ENCODE measurements around the gene ACBD5.
A peak's percentile ranks its signal among the peaks of the same experiment; 100 is the strongest.

ACBD5 gene

DNA sequence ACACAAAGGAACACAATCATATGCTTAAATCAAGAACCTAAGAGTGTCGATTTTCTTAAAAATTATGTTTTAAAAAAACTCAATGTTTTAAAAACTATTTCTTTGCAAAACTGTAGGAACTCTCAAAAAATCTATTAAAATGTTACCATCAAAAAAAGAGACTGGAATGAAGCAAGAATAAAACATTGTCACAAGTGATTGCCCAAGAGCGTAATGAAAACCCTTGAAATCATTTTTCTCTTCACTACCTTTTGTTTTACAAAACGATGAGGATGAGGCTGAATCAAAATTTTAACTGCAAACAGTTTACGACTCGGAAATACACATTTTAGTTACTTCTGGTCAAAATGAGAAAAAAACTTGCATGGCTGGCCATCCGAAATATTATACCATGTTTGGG lies 87.3 kb downstream of the ACBD5 start:
- TF ChIP-seq, protein P1, sequence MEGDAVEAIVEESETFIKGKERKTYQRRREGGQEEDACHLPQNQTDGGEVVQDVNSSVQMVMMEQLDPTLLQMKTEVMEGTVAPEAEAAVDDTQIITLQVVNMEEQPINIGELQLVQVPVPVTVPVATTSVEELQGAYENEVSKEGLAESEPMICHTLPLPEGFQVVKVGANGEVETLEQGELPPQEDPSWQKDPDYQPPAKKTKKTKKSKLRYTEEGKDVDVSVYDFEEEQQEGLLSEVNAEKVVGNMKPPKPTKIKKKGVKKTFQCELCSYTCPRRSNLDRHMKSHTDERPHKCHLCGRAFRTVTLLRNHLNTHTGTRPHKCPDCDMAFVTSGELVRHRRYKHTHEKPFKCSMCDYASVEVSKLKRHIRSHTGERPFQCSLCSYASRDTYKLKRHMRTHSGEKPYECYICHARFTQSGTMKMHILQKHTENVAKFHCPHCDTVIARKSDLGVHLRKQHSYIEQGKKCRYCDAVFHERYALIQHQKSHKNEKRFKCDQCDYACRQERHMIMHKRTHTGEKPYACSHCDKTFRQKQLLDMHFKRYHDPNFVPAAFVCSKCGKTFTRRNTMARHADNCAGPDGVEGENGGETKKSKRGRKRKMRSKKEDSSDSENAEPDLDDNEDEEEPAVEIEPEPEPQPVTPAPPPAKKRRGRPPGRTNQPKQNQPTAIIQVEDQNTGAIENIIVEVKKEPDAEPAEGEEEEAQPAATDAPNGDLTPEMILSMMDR (IDR thresholded peaks at IDR 0.05; ENCODE audit: unreplicated experiment in 3 of 3) = no peak
- Mint-ChIP-seq H3K9me3 (no peaks in the 10 kb centered on the region), H3K27ac (peak overlapping the region; percentile 99), H3K4me1 (peaks cover 37% of the 10 kb centered on the region), H3K4me3 (peak overlapping the region; percentile 97 to 99 (median 98)), H3K36me3 (ENCODE audit: low read depth) (peaks cover 23% of the 10 kb centered on the region), H3K27me3 (ENCODE audit: low read depth) (no peaks in the 10 kb centered on the region)

- peak overlapping the region; percentile 97 to 99 (median 98) for H3K4me3 Mint-ChIP-seq
- H3K27me3 Mint-ChIP-seq (ENCODE audit: low read depth) = no peaks in the 10 kb centered on the region
Measured at GRCh38 chr10:27152687-27153086, 87.9 kb downstream of the ACBD5 start.

GRCh38 chr10:27150261-27150660 lies 90.3 kb downstream of the ACBD5 start:
- no peaks in the 10 kb centered on the region for H3K27me3 Mint-ChIP-seq (ENCODE audit: low read depth)
- peak overlapping the region; percentile 55 to 81 (median 67) for H3K4me3 Mint-ChIP-seq
- TF ChIP-seq, protein P1 (IDR thresholded peaks at IDR 0.05; ENCODE audit: unreplicated experiment in 3 of 3) = no peak
- no peaks in the 10 kb centered on the region for H3K9me3 Mint-ChIP-seq
- H3K4me1 Mint-ChIP-seq = peaks cover 25% of the 10 kb centered on the region
- H3K36me3 Mint-ChIP-seq (ENCODE audit: low read depth) = peaks cover 50% of the 10 kb centered on the region
- peak overlapping the region in 1 of 3 experiments; percentile 10 for H3K27ac Mint-ChIP-seq

More at GRCh38 chr10:27152687-27153086, 87.9 kb downstream of the ACBD5 start:
- H3K4me1 Mint-ChIP-seq = peaks cover 32% of the 10 kb centered on the region
- H3K27ac Mint-ChIP-seq = peak overlapping the region; percentile 99
- H3K9me3 Mint-ChIP-seq = no peaks in the 10 kb centered on the region
- TF ChIP-seq, protein P1 (IDR thresholded peaks at IDR 0.05; ENCODE audit: unreplicated experiment in 3 of 3) = no peak
- H3K36me3 Mint-ChIP-seq (ENCODE audit: low read depth) = peaks cover 27% of the 10 kb centered on the region

GRCh38 chr10:27147701-27148100 lies 92.9 kb downstream of the ACBD5 start:
- no peaks in the 10 kb centered on the region for H3K9me3 Mint-ChIP-seq
- peaks cover 61% of the 10 kb centered on the region for H3K36me3 Mint-ChIP-seq (ENCODE audit: low read depth)
- TF ChIP-seq, protein P1 (IDR thresholded peaks at IDR 0.05; ENCODE audit: unreplicated experiment in 3 of 3) = no peak
- no peak overlapping the region for H3K27ac Mint-ChIP-seq
- no peaks in the 10 kb centered on the region for H3K27me3 Mint-ChIP-seq (ENCODE audit: low read depth)
- H3K4me1 Mint-ChIP-seq = peaks cover 15% of the 10 kb centered on the region
- H3K4me3 Mint-ChIP-seq = no peak overlapping the region

DNA sequence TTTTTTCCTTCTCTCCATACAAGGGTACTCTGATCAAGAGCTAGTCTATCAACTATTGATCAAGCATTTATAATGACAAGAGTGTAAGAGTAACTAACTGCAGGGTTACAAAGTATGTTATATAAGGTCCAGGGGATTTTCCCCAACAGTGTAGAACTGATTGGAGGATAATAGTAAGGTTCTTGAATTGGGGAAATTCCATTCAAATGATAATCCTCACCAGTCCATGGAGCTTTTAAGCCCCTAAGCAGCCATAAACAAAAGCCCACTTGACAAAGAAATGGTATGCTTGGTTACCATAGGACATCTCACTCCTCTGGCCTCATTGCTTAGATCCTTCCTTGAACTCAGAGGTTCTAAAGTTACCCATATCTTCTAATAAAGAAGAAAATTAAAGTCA lies 94.7 kb downstream of the ACBD5 start:
- Mint-ChIP-seq H3K4me3 (no peak overlapping the region), H3K9me3 (no peaks in the 10 kb centered on the region), H3K27me3 (ENCODE audit: low read depth) (no peaks in the 10 kb centered on the region), H3K4me1 (peaks cover 4% of the 10 kb centered on the region), H3K27ac (no peak overlapping the region), H3K36me3 (ENCODE audit: low read depth) (peaks cover 66% of the 10 kb centered on the region)
- TF ChIP-seq, protein P1 (IDR thresholded peaks at IDR 0.05; ENCODE audit: unreplicated experiment in 3 of 3) = no peak

All from nephron (organoid).